GM23338 (cell line): Measurements from ENCODE around the gene NCK2. TPM values are rescaled to one million over a fixed set of nuclear protein-coding genes. Genes with fewer than 3 reads are reported as not detected.

ENCODE experiments used
- ATAC-seq: fragments of 200-7000 bp; cut with Tn5 transposase; 3 replicates; pipeline ENCODE4 v1.9.1; 2020
- DNase-seq: peaks from one replicate; pipeline ENCODE4 v3.0.0-alpha.2; 2015; ENCODE audit warnings: low spot score
- H2AFZ ChIP-seq: fragments of 200-600 bp; sonication (generic); 2 replicates; pipeline ENCODE4 v1.8.0; 2016; ENCODE audit warnings: antibody characterized with exemption, mild to moderate bottlenecking, moderate library complexity
- H3F3A ChIP-seq: fragments of 200-600 bp; sonication (generic); replicated peaks from 2 replicates; pipeline ENCODE4 v1.8.0; 2017; ENCODE audit warnings: antibody characterized with exemption, mixed run types, low read depth
- H3K27ac ChIP-seq: fragments of 200-600 bp; sonication (generic); 2 replicates; pipeline ENCODE4 v1.6.1; 2016; ENCODE audit warnings: low read depth
- H3K27me3 ChIP-seq: fragments of 200-600 bp; sonication (generic); 2 replicates; pipeline ENCODE4 v1.8.0; 2016; ENCODE audit warnings: mild to moderate bottlenecking, mixed run types, moderate library complexity; ENCODE audit not compliant: insufficient read depth
- H3K36me3 ChIP-seq: fragments of 200-600 bp; sonication (generic); 2 replicates; pipeline ENCODE4 v1.8.0; 2016; ENCODE audit warnings: mild to moderate bottlenecking; ENCODE audit not compliant: insufficient read depth
- H3K4me1 ChIP-seq: fragments of 200-600 bp; sonication (generic); 2 replicates; pipeline ENCODE4 v1.8.0; 2016; ENCODE audit warnings: mild to moderate bottlenecking, moderate library complexity; ENCODE audit not compliant: insufficient read depth
- H3K4me2 ChIP-seq: fragments of 200-600 bp; sonication (generic); 2 replicates; pipeline ENCODE4 v1.7.1; 2017; ENCODE audit warnings: mixed run types
- H3K4me3 ChIP-seq: fragments of 200-600 bp; sonication (generic); 2 replicates; pipeline ENCODE4 v1.6.1; 2016; ENCODE audit warnings: mixed run types
- H3K79me2 ChIP-seq: fragments of 200-600 bp; sonication (generic); replicated peaks from 2 replicates; pipeline ENCODE4 v1.8.0; 2017; ENCODE audit warnings: mild to moderate bottlenecking; ENCODE audit not compliant: insufficient read depth
- H3K9me2 ChIP-seq: fragments of 200-600 bp; sonication (generic); 2 replicates; pipeline ENCODE4 v1.8.0; 2017; ENCODE audit not compliant: insufficient read depth
- H4K20me1 ChIP-seq: fragments of 200-600 bp; sonication (generic); replicated peaks from 2 replicates; pipeline ENCODE4 v1.8.0; 2017; ENCODE audit warnings: mild to moderate bottlenecking; ENCODE audit not compliant: insufficient read depth
- H3K27ac Mint-ChIP-seq: 2 replicates; pipeline ENCODE4 v1.8.0; 2020; ENCODE audit warnings: inconsistent platforms, mild to moderate bottlenecking, moderate library complexity, mixed read lengths
- H3K27me3 Mint-ChIP-seq: 3 replicates; pipeline ENCODE4 v1.8.0; 2022; ENCODE audit warnings: low read depth, mild to moderate bottlenecking, moderate library complexity, mixed read lengths, inconsistent platforms; ENCODE audit not compliant: insufficient read depth, poor library complexity
- H3K36me3 Mint-ChIP-seq: 3 replicates; pipeline ENCODE4 v1.8.0; 2021; ENCODE audit warnings: low read depth, mild to moderate bottlenecking, inconsistent platforms, moderate library complexity, mixed read lengths
- H3K4me1 Mint-ChIP-seq: 3 replicates; pipeline ENCODE4 v1.8.0; 2020; ENCODE audit warnings: mild to moderate bottlenecking, inconsistent platforms, mixed read lengths
- H3K4me3 Mint-ChIP-seq: 3 replicates; pipeline ENCODE4 v1.8.0; 2021; ENCODE audit warnings: moderate library complexity, mild to moderate bottlenecking, inconsistent platforms, mixed read lengths
- H3K9me3 Mint-ChIP-seq: 3 replicates; pipeline ENCODE4 v1.8.0; 2020; ENCODE audit warnings: moderate library complexity, mild to moderate bottlenecking, inconsistent platforms, mixed read lengths
- ETS1 ChIP-seq: IDR thresholded peaks from 2 replicates; pipeline ENCODE4 v1.6.1; 2016; ENCODE audit warnings: antibody characterized with exemption
- JUNB ChIP-seq: IDR thresholded peaks from one replicate; pipeline ENCODE4 v1.6.1; 2016; ENCODE audit warnings: antibody characterized with exemption; ENCODE audit not compliant: unreplicated experiment
- REST ChIP-seq: IDR thresholded peaks from one replicate; pipeline ENCODE4 v1.6.1; 2018; ENCODE audit warnings: antibody characterized with exemption; ENCODE audit not compliant: unreplicated experiment
- STAT1 ChIP-seq: IDR thresholded peaks from one replicate; pipeline ENCODE4 v1.6.1; 2016; ENCODE audit warnings: antibody characterized with exemption; ENCODE audit not compliant: unreplicated experiment
- ZNF114 ChIP-seq: fragments of 250-450 bp; sonication (Bioruptor Pico); IDR thresholded peaks from 2 replicates; pipeline ENCODE4 v1.5.0; 2020; ENCODE audit warnings: mild to moderate bottlenecking, moderate library complexity
- ZNF462 ChIP-seq: fragments of 250-450 bp; sonication (Bioruptor Pico); IDR thresholded peaks from 2 replicates; pipeline ENCODE4 v1.5.0; 2020; ENCODE audit warnings: mild to moderate bottlenecking, moderate library complexity
- polyA plus RNA-seq: library from polyadenylated mRNA; unstranded; fragments of >200 nt; fragmentation: Nextera tagmentation; extraction: Ambion mirVana; gene quantifications from 2 replicates; pipeline ENCODE4 v1.2.1, GENCODE V29; 2016
- total RNA-seq: library from RNA; depleted of rRNA; stranded (reverse); fragments of >200 nt; shearing (Covaris generic); gene quantifications from 2 replicates; pipeline ENCODE4 v1.2.3, GENCODE V29; 2014

NCK2 gene
- total and polyA plus RNA-seq, 2 experiments from 2014 or later = 26.9 to 59.9 TPM

GRCh38 chr2:105917226-105917625, 172.5 kb downstream of the NCK2 start (continued):
- TF ChIP-seq REST = no peak
- TF ChIP-seq ZNF462 (CRISPR knock-in tag) = no peak
- no peak for TF ChIP-seq ETS1
- TF ChIP-seq ZNF114 (CRISPR knock-in tag) = no peak

- Histone ChIP-seq H3K4me1 (no peaks in the 10 kb centered on the region), H4K20me1 (no peaks in the 10 kb centered on the region), H2AFZ (no peak overlapping the region), H3K27ac (no peak overlapping the region), H3K9me2 (0 out of 2 replicates have a peak, but pooled peaks cover under 1% of the 10 kb centered on the region), H3K36me3 (no peaks in the 10 kb centered on the region), H3K4me3 (no peak overlapping the region), H3K79me2 (no peaks in the 10 kb centered on the region), H3F3A (no peaks in the 10 kb centered on the region), H3K27me3 (no peaks in the 10 kb centered on the region), H3K4me2 (no peak overlapping the region)
- H3K4me3 Mint-ChIP-seq = no peak overlapping the region
- DNase-seq (no peak), ATAC-seq (no peak)
- H3K4me1 Mint-ChIP-seq = no peaks in the 10 kb centered on the region
- peaks cover 11% of the 10 kb centered on the region for H3K9me3 Mint-ChIP-seq
- no peak overlapping the region for H3K27ac Mint-ChIP-seq
- 0 out of 3 replicates have a peak, but pooled peaks cover 3% of the 10 kb centered on the region for H3K36me3 Mint-ChIP-seq
- TF ChIP-seq JUNB (no peak), STAT1 (no peak)
- H3K27me3 Mint-ChIP-seq = peaks cover 4% of the 10 kb centered on the region
Measured at GRCh38 chr2:105917688-105918087, 173.0 kb downstream of the NCK2 start.
